AG10803 (cell line): ENCODE measurements around the gene PGS1.

Experiments
- DNase-seq: peaks from one replicate; pipeline ENCODE4 v3.0.0; 2010; ENCODE audit warnings: low read depth
- H3K4me3 ChIP-seq: 2 replicates; pipeline ENCODE4 v1.5.1; 2011; ENCODE audit warnings: mild to moderate bottlenecking, low read length, control low read depth
- CTCF ChIP-seq: conservative IDR thresholded peaks from 2 replicates; pipeline ENCODE4 v1.5.1; 2011; ENCODE audit warnings: mild to moderate bottlenecking, low read length, control low read depth, inconsistent platforms

The PGS1 gene

GRCh38 chr17:78397681-78398101 is 19.2 kb downstream of the PGS1 start:
- H3K4me3 ChIP-seq, result no peak overlapping the region
- TF ChIP-seq CTCF, result no peak
- DNase-seq, result peak; percentile 81

GRCh38 chr17:78398390-78398789 is 19.9 kb downstream of the PGS1 start:
- TF ChIP-seq CTCF, result no peak
- no peak overlapping the region for H3K4me3 ChIP-seq
- DNase-seq, result no peak

- TF ChIP-seq CTCF, result no peak
Observed at GRCh38 chr17:78399028-78399692, 20.7 kb downstream of the PGS1 start.

GRCh38 chr17:78399693-78400144 is 21.3 kb downstream of the PGS1 start:
- no peak for TF ChIP-seq CTCF

More at GRCh38 chr17:78399028-78399692, 20.7 kb downstream of the PGS1 start:
- H3K4me3 ChIP-seq, result no peak overlapping the region
- no peak for DNase-seq

GRCh38 chr17:78400581-78401240 is 22.3 kb downstream of the PGS1 start:
- no peak for TF ChIP-seq CTCF
- no peak for DNase-seq
- H3K4me3 ChIP-seq, result no peak overlapping the region

More at GRCh38 chr17:78399693-78400144, 21.3 kb downstream of the PGS1 start:
- H3K4me3 ChIP-seq, result no peak overlapping the region
- DNase-seq, result no peak

- peak; percentile 72 for DNase-seq
- no peak for TF ChIP-seq CTCF
- no peak overlapping the region for H3K4me3 ChIP-seq
Observed at GRCh38 chr17:78401246-78401645, 22.8 kb downstream of the PGS1 start.

- TF ChIP-seq CTCF, result no peak
- DNase-seq, result no peak
- no peak overlapping the region for H3K4me3 ChIP-seq
Observed at GRCh38 chr17:78401891-78402290, 23.4 kb downstream of the PGS1 start.
